ENCODE measurements around the gene HSPA12A. TPM values are rescaled to one million over a fixed set of nuclear protein-coding genes. Genes with fewer than 3 reads are reported as not detected.

Gene HSPA12A
- total and polyA plus RNA-seq, 2 of the 13 experiments (the other 11 are each of a cell fraction or from before 2014, with no cell fraction given) = 6.4 to 13.6 TPM

DNA sequence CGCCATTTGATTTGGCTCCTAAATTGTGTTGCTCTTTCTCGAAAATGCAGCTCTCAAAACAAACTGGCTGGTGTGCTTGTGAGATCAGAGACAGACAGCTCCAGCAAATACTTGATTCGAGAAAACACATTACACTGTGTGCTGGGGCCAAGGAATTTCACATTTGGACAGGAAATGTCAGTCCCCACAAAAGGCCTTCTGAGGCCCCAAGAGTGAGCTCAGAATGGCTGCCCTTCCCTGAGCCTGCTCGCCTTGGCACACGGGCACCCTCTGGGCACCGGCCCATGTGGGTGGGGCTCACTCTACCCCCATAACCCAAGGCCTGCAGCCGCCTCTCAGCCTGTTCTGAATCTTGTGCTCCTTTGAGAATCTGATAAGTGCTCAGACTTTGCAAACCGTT is 13.9 kb upstream of the HSPA12A start:
- Histone ChIP-seq H3K9ac (ENCODE audit: insufficient read depth, low read depth, low read length) (no peak overlapping the region), H3K4me2 (ENCODE audit: low read depth, low read length) (no peak overlapping the region), H3K27ac (ENCODE audit: extremely low read length, insufficient read depth, low read length) (no peak overlapping the region), H3K79me2 (ENCODE audit: insufficient read depth, low read length) (no peaks in the 10 kb centered on the region), H3K36me3 (replicated peaks in 1 of 2; ENCODE audit: control insufficient read depth in 1 of 2, insufficient read depth in 2 of 2, low read length in 2 of 2) (no peaks in the 10 kb centered on the region), H4K20me1 (ENCODE audit: insufficient read depth, low read length) (no peaks in the 10 kb centered on the region), H2AFZ (ENCODE audit: low read length) (no peak overlapping the region), H3K4me1 (ENCODE audit: insufficient read depth, low read length) (no peaks in the 10 kb centered on the region; the same call in 1 of the 2 replicates), H3K9me3 (ENCODE audit: low read length) (no peaks in the 10 kb centered on the region), H3K27me3 (ENCODE audit: control insufficient read depth in 1 of 2, insufficient read depth in 2 of 2, low read length in 2 of 2) (peaks cover 0 to 4% of the 10 kb centered on the region in 2 experiments; a peak in 2 of 5 replicates), H3K4me3 (replicated peaks in 1 of 3; ENCODE audit: insufficient read depth in 1 of 3, low read depth in 2 of 3, low read length in 3 of 3) (no peak overlapping the region)
- FAIRE-seq = no peak
- ChIA-PET CTCF (ENCODE audit: low intra/inter-chr PET ratio, low total read pairs) (no interaction called here), POLR2A (no interaction called here)
- WGBS (ENCODE audit: low lambda C conversion rate) = 28% methylated on average over 8 of the region's 8 CpGs
- no peak for ATAC-seq
- BruUV-seq (replicated peaks) = no TSS peak
- in situ Hi-C loops (cut with HindIII; ENCODE audit: extremely low pct_ligation_motif_present, low pct_unique_long_range_greater_than_20kb) = no loop called here
- intact Hi-C loops (cut with micrococcal nuclease; ENCODE audit: unreplicated experiment) = no loop called here
- TF ChIP-seq ZNF275 (CRISPR knock-in tag; IDR thresholded peaks at IDR 0.05; ENCODE audit: borderline replicate concordance) (no peak), NR2F2 (IDR thresholded peaks at IDR 0.05; ENCODE audit: borderline replicate concordance, low read depth) (no peak)
- DNase-seq (ENCODE audit: low spot score) = no peak

- ATAC-seq (no peak), FAIRE-seq (no peak), DNase-seq (ENCODE audit: low spot score) (no peak)
- Histone ChIP-seq H3K4me3 (replicated peaks in 1 of 3; ENCODE audit: insufficient read depth in 1 of 3, low read depth in 2 of 3, low read length in 3 of 3) (no peak overlapping the region), H3K79me2 (ENCODE audit: insufficient read depth, low read length) (no peaks in the 10 kb centered on the region), H3K4me1 (ENCODE audit: insufficient read depth, low read length) (no peaks in the 10 kb centered on the region; the same call in 1 of the 2 replicates), H3K4me2 (ENCODE audit: low read depth, low read length) (no peak overlapping the region), H3K9me3 (ENCODE audit: low read length) (no peaks in the 10 kb centered on the region), H3K36me3 (replicated peaks in 1 of 2; ENCODE audit: control insufficient read depth in 1 of 2, insufficient read depth in 2 of 2, low read length in 2 of 2) (no peaks in the 10 kb centered on the region), H3K27me3 (ENCODE audit: control insufficient read depth in 1 of 2, insufficient read depth in 2 of 2, low read length in 2 of 2) (peaks cover 0 to 4% of the 10 kb centered on the region in 2 experiments; a peak in 1 of 5 replicates), H2AFZ (ENCODE audit: low read length) (no peak overlapping the region), H3K9ac (ENCODE audit: insufficient read depth, low read depth, low read length) (no peak overlapping the region), H4K20me1 (ENCODE audit: insufficient read depth, low read length) (no peaks in the 10 kb centered on the region), H3K27ac (ENCODE audit: extremely low read length, insufficient read depth, low read length) (no peak overlapping the region)
- POLR2A ChIA-PET = no interaction called here
- intact Hi-C loops (cut with micrococcal nuclease; ENCODE audit: unreplicated experiment) = no loop called here
- no TSS peak for BruUV-seq (replicated peaks)
- in situ Hi-C loops (cut with HindIII; ENCODE audit: extremely low pct_ligation_motif_present, low pct_unique_long_range_greater_than_20kb) = no loop called here
- CTCF ChIA-PET (ENCODE audit: low intra/inter-chr PET ratio, low total read pairs) = no interaction called here
- WGBS (ENCODE audit: low lambda C conversion rate) = 31% methylated on average over 7 of the region's 8 CpGs
- TF ChIP-seq, protein P1, sequence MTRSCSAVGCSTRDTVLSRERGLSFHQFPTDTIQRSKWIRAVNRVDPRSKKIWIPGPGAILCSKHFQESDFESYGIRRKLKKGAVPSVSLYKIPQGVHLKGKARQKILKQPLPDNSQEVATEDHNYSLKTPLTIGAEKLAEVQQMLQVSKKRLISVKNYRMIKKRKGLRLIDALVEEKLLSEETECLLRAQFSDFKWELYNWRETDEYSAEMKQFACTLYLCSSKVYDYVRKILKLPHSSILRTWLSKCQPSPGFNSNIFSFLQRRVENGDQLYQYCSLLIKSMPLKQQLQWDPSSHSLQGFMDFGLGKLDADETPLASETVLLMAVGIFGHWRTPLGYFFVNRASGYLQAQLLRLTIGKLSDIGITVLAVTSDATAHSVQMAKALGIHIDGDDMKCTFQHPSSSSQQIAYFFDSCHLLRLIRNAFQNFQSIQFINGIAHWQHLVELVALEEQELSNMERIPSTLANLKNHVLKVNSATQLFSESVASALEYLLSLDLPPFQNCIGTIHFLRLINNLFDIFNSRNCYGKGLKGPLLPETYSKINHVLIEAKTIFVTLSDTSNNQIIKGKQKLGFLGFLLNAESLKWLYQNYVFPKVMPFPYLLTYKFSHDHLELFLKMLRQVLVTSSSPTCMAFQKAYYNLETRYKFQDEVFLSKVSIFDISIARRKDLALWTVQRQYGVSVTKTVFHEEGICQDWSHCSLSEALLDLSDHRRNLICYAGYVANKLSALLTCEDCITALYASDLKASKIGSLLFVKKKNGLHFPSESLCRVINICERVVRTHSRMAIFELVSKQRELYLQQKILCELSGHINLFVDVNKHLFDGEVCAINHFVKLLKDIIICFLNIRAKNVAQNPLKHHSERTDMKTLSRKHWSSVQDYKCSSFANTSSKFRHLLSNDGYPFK (CRISPR knock-in tag; IDR thresholded peaks at IDR 0.05; ENCODE audit: borderline replicate concordance) = no peak
- TF ChIP-seq HBP1 (CRISPR knock-in tag; IDR thresholded peaks at IDR 0.05; ENCODE audit: low read depth) (no peak), LCORL (IDR thresholded peaks at IDR 0.05) (no peak), LCORL (CRISPR knock-in tag; IDR thresholded peaks at IDR 0.05) (no peak), XBP1 (CRISPR knock-in tag; IDR thresholded peaks at IDR 0.05) (no peak), ZNF550 (CRISPR knock-in tag; IDR thresholded peaks at IDR 0.05; ENCODE audit: borderline replicate concordance) (no peak), ZNF816 (CRISPR knock-in tag; IDR thresholded peaks at IDR 0.05; ENCODE audit: borderline replicate concordance) (no peak), IRF9 (CRISPR knock-in tag; IDR thresholded peaks at IDR 0.05; ENCODE audit: borderline replicate concordance) (no peak), TEF (CRISPR knock-in tag; IDR thresholded peaks at IDR 0.05) (no peak), TGIF2 (CRISPR knock-in tag; IDR thresholded peaks at IDR 0.05) (no peak)
Measured at GRCh38 chr10:116753759-116754158, 11.4 kb upstream of the HSPA12A start.
